Measurements from ENCODE around the gene OTUB2.

- TF ChIP-seq CTCF (conservative IDR thresholded peaks at IDR 0.05; ENCODE audit: low read depth, low read length) (no peak), EZH2 (IDR thresholded peaks at IDR 0.05; ENCODE audit: borderline replicate concordance, low read depth, low read length, poor library complexity, severe bottlenecking) (no peak)
Observed at GRCh38 chr14:94038510-94038909, 12.4 kb downstream of the OTUB2 start.

Measured in A673 (cell line).